ENCODE data around the gene SH3RF3. TPM values are rescaled to one million over a fixed set of nuclear protein-coding genes. Genes with fewer than 3 reads are reported as not detected.
A peak's percentile ranks its signal among the peaks of the same experiment; 100 is the strongest.

SH3RF3 gene
- total and polyA plus RNA-seq, 2 of the 13 experiments (the other 11 are each of a cell fraction or from before 2014, with no cell fraction given) = 0.04 TPM; not detected in 1

GRCh38 chr2:109218087-109218791, 89.2 kb downstream of the SH3RF3 start (continued):
- 0 out of 2 replicates have a peak, but pooled peaks have one; percentile 27 for TF ChIP-seq ZBTB25 (CRISPR knock-in tag; IDR thresholded peaks at IDR 0.05)
- no peak for TF ChIP-seq NR0B2 (CRISPR knock-in tag; IDR thresholded peaks at IDR 0.05)
- TF ChIP-seq ZNF329 (CRISPR knock-in tag; IDR thresholded peaks at IDR 0.05; ENCODE audit: low read depth) = 0 out of 2 replicates have a peak, but pooled peaks have one; percentile 42
- TF ChIP-seq ASH2L (IDR thresholded peaks at IDR 0.05; ENCODE audit: insufficient read length, low read depth, low read length) = peak; percentile 30
- no peak for TF ChIP-seq SOX6 (IDR thresholded peaks at IDR 0.05)
- TF ChIP-seq SOX6 (CRISPR knock-in tag; IDR thresholded peaks at IDR 0.05) = peak; percentile 71
- TF ChIP-seq SOX5 (CRISPR knock-in tag; IDR thresholded peaks at IDR 0.05; ENCODE audit: borderline replicate concordance) = peak; percentile 73
- no peak for TF ChIP-seq MYC (CRISPR knock-in tag; IDR thresholded peaks at IDR 0.05; ENCODE audit: borderline replicate concordance)

GRCh38 chr2:109218792-109219126, 89.8 kb downstream of the SH3RF3 start:
- BruUV-seq (replicated peaks) = no TSS peak
- intact Hi-C loops (cut with micrococcal nuclease; ENCODE audit: unreplicated experiment) = no loop called here
- Histone ChIP-seq H3K36me3 (replicated peaks in 1 of 2; ENCODE audit: control insufficient read depth in 1 of 2, insufficient read depth in 2 of 2, low read length in 2 of 2) (no peaks in the 10 kb centered on the region), H2AFZ (ENCODE audit: low read length) (no peak overlapping the region), H3K4me2 (ENCODE audit: low read depth, low read length) (peak overlapping the region; percentile 68), H3K9me3 (ENCODE audit: low read length) (no peaks in the 10 kb centered on the region), H3K4me1 (ENCODE audit: insufficient read depth, low read length) (peaks cover 34% of the 10 kb centered on the region), H3K4me3 (replicated peaks in 1 of 3; ENCODE audit: insufficient read depth in 1 of 3, low read depth in 2 of 3, low read length in 3 of 3) (peak overlapping the region in 2 of 3 experiments; percentile 1 to 38; a peak in 2 of 6 replicates), H3K27me3 (ENCODE audit: control insufficient read depth in 1 of 2, insufficient read depth in 2 of 2, low read length in 2 of 2) (no peaks in the 10 kb centered on the region), H3K27ac (ENCODE audit: extremely low read length, insufficient read depth, low read length) (no peak overlapping the region), H3K79me2 (ENCODE audit: insufficient read depth, low read length) (no peaks in the 10 kb centered on the region), H3K9ac (ENCODE audit: insufficient read depth, low read depth, low read length) (no peak overlapping the region), H4K20me1 (ENCODE audit: insufficient read depth, low read length) (no peaks in the 10 kb centered on the region)
- CTCF ChIA-PET (ENCODE audit: low intra/inter-chr PET ratio, low total read pairs) = no interaction called here
- peak; percentile 76 for ATAC-seq
- WGBS (ENCODE audit: low lambda C conversion rate) = 0% methylated on average over 1 of the region's 1 CpG
- FAIRE-seq = no peak
- POLR2A ChIA-PET = no interaction called here
- in situ Hi-C loops (cut with HindIII; ENCODE audit: extremely low pct_ligation_motif_present, low pct_unique_long_range_greater_than_20kb) = no loop called here
- no peak for DNase-seq (ENCODE audit: low spot score)
- TF ChIP-seq DR1 (CRISPR knock-in tag; IDR thresholded peaks at IDR 0.05) (no peak), ZNF562 (CRISPR knock-in tag; IDR thresholded peaks at IDR 0.05; ENCODE audit: borderline replicate concordance) (no peak), ZSCAN25 (CRISPR knock-in tag; IDR thresholded peaks at IDR 0.05) (peak; percentile 7; the same call in 1 of the 2 replicates), PHF21A (CRISPR knock-in tag; IDR thresholded peaks at IDR 0.05) (0 out of 2 replicates have a peak, but pooled peaks have one; percentile 26), RERE (CRISPR knock-in tag; IDR thresholded peaks at IDR 0.05; ENCODE audit: low read depth) (no peak), CCAR2 (optimal IDR thresholded peaks at IDR 0.05; ENCODE audit: low read depth, low read length) (no peak), XRCC5 (optimal IDR thresholded peaks at IDR 0.05; ENCODE audit: low read length) (peak; percentile 7), TOPORS (CRISPR knock-in tag; IDR thresholded peaks at IDR 0.05) (no peak)
